ENCODE measurements around the gene TCP1.
"Not testable (repeated sequence)": the region's sequence is repeated elsewhere in the genome, so short reads cannot be mapped to it uniquely, and the experiment has no call there.

TCP1 gene

DNA sequence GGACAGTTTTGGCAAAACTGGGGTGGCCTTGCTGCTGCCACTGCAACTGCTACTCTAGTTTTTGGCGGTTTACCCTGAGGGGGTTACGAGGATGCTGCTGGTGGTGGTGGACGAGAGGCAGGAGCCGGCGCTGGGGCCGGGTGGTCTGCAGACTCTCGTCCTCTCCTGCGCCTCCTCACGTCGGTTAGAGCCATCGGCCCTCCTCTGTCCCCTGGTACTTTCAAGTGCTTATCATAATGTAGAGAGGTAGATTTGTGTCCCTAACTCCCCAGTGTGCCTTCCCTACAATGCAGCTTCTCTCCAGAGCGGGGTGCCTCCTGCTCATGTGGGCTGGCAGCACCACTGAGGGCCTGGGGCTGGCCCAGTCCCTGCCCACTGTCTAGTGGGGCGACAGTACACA, 36.6 kb upstream of the TCP1 start:
- TF ChIP-seq, protein P1, sequence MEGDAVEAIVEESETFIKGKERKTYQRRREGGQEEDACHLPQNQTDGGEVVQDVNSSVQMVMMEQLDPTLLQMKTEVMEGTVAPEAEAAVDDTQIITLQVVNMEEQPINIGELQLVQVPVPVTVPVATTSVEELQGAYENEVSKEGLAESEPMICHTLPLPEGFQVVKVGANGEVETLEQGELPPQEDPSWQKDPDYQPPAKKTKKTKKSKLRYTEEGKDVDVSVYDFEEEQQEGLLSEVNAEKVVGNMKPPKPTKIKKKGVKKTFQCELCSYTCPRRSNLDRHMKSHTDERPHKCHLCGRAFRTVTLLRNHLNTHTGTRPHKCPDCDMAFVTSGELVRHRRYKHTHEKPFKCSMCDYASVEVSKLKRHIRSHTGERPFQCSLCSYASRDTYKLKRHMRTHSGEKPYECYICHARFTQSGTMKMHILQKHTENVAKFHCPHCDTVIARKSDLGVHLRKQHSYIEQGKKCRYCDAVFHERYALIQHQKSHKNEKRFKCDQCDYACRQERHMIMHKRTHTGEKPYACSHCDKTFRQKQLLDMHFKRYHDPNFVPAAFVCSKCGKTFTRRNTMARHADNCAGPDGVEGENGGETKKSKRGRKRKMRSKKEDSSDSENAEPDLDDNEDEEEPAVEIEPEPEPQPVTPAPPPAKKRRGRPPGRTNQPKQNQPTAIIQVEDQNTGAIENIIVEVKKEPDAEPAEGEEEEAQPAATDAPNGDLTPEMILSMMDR (conservative IDR thresholded peaks at IDR 0.05; ENCODE audit: low read depth, low read length), result no peak
- no peak overlapping the region for H3K4me3 ChIP-seq (ENCODE audit: low read depth, low read length)
- DNase-seq (ENCODE audit: low read depth), result no peak

DNA sequence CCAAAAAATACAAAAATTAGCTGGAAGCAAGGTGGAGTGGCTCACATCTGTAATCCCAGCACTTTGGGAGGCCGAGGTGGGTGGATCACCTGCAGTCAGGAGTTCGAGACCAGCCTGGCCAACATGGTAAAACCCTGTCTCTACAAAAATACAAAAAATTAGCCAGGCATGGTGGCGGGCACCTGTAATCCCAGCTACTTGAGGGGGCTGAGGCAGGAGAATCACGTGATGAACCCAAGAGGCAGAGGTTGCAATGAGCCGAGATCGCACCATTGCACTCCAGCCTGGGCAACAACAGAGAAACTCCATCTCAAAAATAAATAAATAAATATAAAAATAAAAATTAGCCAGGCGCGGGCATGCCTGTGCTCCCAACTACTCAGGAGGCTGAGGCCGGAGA, 35.3 kb upstream of the TCP1 start:
- not testable (repeated sequence) for H3K4me3 ChIP-seq (ENCODE audit: low read depth, low read length)

DNA sequence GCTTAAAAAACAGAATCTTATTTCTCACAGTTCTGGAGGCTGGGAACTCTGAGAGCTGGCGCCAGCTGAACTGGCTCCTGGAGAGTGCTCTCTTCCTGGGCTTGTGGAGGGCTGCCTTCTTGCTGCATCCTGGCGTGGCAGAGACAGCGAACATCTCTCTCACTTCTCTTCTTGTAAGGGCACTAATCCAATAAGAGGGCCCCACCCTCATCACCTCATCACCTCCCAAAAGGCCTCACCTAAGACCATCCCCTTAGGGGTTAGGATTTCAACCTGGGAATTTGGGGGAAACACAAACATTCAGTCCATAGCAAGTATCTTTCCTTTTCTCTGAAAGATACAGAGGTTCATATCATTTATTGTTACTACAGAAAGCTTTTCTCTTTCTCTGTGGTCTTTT, 34.6 kb upstream of the TCP1 start:
- TF ChIP-seq, protein P1 (conservative IDR thresholded peaks at IDR 0.05; ENCODE audit: low read depth, low read length), result no peak
- no peak for DNase-seq (ENCODE audit: low read depth)
- H3K4me3 ChIP-seq (ENCODE audit: low read depth, low read length), result no peak overlapping the region

More for the DNA sequence above, 35.3 kb upstream of the TCP1 start:
- DNase-seq (ENCODE audit: low read depth), result not testable (repeated sequence)

DNA sequence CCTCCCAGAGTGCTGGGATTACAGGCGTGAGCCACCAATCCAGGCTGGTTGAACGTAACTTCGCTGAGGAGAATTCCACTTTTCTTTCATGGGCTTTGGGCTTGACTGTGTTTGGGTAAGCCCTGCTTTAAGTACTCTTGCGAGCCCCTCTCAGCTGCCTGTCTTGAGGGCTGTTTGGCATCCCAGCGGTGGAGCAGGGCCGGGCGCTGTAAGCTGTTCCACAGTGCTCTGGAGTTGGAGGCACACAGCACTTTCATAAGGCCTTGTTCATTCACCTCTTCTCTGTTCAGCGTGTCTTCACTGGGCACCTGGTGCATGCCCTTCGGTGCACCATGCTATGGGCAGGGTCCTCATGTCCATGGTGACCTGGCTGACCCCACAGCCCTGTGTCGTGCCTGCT, 32.3 kb upstream of the TCP1 start:
- no peak for DNase-seq (ENCODE audit: low read depth)
- TF ChIP-seq, protein P1 (conservative IDR thresholded peaks at IDR 0.05; ENCODE audit: low read depth, low read length), result no peak
- H3K4me3 ChIP-seq (ENCODE audit: low read depth, low read length), result no peak overlapping the region

DNA sequence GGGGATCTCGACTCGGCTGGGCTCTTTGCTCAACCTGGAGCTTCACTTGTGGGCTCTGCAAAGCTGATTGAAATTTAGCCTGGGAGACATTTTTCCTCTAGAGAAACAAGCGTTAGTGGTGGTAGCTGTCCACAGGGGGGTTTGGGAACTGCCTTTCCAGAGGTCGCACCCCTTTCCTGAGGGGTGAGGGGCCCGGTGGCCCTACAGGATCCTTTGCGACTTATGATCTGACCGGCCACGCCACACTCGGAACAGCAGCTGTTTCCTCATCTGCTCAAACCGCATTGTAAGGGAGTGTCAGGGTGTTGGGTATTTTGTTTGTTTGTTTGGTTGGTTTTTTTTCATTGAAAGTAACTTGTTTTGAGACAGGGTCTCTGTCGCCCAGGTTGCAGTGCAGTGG, 31.7 kb upstream of the TCP1 start:
- DNase-seq (ENCODE audit: low read depth), result no peak
- TF ChIP-seq, protein P1 (conservative IDR thresholded peaks at IDR 0.05; ENCODE audit: low read depth, low read length), result no peak
- H3K4me3 ChIP-seq (ENCODE audit: low read depth, low read length), result no peak overlapping the region

DNA sequence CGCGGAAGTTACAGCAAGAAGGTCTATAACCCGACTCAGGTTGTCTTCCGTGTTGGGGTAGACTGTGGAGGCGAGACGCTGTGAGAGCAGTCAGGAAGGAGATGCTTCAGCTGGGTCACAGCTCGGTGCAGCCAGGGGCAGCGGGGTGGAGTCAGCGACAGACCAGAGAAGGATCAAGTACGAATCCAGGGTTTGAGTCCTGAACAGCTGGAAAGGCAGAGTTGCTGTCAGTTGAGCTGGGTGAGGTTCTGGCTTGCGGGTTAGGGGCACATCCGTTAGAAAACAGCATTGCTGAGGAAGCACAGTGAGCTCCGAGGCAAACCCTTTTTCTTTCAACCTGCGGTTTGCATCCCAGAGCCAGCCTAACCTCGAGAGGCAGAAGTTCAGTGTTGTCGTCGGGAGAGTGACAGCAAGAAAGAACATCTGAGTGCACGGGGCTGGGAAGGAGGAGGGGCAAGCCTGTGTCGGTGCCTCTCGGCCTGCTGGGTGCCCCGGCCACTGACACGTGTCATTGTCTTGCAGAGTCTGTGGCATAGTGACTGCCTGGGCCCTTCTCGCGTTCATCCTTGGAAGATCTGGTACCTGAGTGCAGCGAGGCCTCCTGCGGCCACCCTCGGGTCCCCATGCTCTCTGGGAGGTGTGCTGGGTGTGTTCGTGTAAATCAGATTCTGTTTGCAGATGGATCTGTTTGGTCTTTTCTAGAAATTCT, 30.7 kb upstream of the TCP1 start:
- H3K4me3 ChIP-seq (ENCODE audit: low read depth, low read length), result no peak overlapping the region
- peak; percentile 5 for DNase-seq (ENCODE audit: low read depth)
- TF ChIP-seq, protein P1 (conservative IDR thresholded peaks at IDR 0.05; ENCODE audit: low read depth, low read length), result no peak

DNA sequence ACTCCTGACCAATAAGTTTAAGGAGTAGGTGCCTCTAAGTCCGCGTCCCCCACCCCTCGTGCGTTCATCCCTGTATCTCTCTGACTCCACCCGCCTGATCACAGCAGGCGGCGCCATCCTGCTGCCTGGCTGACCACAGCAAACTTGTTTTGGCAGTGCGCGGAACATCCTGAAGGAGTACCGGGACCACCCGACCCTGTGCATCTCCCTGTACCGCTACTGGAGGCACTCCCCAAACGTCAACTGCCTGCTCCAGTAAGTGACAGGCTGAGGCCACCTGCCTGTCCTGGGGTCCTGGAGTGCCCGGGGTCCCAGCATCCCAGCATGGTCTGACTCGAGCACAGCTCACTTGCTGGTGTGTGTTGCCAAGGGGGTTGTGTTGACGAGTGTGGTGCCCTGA, 29.7 kb upstream of the TCP1 start:
- TF ChIP-seq, protein P1 (conservative IDR thresholded peaks at IDR 0.05; ENCODE audit: low read depth, low read length), result no peak
- DNase-seq (ENCODE audit: low read depth), result no peak
- no peak overlapping the region for H3K4me3 ChIP-seq (ENCODE audit: low read depth, low read length)

Measured in choroid plexus epithelial cell (primary cell).